Chondrocyte (in vitro differentiated cells): Measurements from ENCODE around the gene NEU3. TPM values are rescaled to one million over a fixed set of nuclear protein-coding genes. Genes with fewer than 3 reads are reported as not detected.

Source experiments
- DNase-seq: peaks from one replicate; pipeline ENCODE4 v3.0.0; 2021; ENCODE audit warnings: mixed read lengths, low spot score
- H3K27ac Mint-ChIP-seq: one replicate; pipeline ENCODE4 v1.8.0; 2021; ENCODE audit warnings: mild to moderate bottlenecking, moderate library complexity, mixed read lengths; ENCODE audit not compliant: unreplicated experiment
- H3K27me3 Mint-ChIP-seq: 2 replicates; pipeline ENCODE4 v1.8.0; 2021; ENCODE audit warnings: low read depth, mixed read lengths
- H3K36me3 Mint-ChIP-seq: 2 replicates; pipeline ENCODE4 v1.8.0; 2021; ENCODE audit warnings: low read depth, mixed read lengths
- H3K4me1 Mint-ChIP-seq: 2 replicates; pipeline ENCODE4 v1.8.0; 2021; ENCODE audit warnings: low read depth, mild to moderate bottlenecking, mixed read lengths
- H3K4me3 Mint-ChIP-seq: one replicate; pipeline ENCODE4 v1.8.0; 2021; ENCODE audit warnings: mild to moderate bottlenecking, moderate library complexity, mixed read lengths; ENCODE audit not compliant: unreplicated experiment
- H3K9me3 Mint-ChIP-seq: 2 replicates; pipeline ENCODE4 v1.8.0; 2021; ENCODE audit warnings: low read depth, mixed read lengths
- CTCF ChIP-seq: fragments of 200-600 bp; sonication (generic); IDR thresholded peaks from 2 replicates; pipeline ENCODE4 v1.5.0; 2021; ENCODE audit warnings: antibody characterized with exemption, mild to moderate bottlenecking, moderate library complexity
- total RNA-seq: library from RNA; stranded (reverse); gene quantifications from 3 replicates; pipeline ENCODE4 v1.2.1, GENCODE V29; 2021

NEU3 gene
- total RNA-seq, 1 donor from 2014 or later = 9.4 TPM

DNA sequence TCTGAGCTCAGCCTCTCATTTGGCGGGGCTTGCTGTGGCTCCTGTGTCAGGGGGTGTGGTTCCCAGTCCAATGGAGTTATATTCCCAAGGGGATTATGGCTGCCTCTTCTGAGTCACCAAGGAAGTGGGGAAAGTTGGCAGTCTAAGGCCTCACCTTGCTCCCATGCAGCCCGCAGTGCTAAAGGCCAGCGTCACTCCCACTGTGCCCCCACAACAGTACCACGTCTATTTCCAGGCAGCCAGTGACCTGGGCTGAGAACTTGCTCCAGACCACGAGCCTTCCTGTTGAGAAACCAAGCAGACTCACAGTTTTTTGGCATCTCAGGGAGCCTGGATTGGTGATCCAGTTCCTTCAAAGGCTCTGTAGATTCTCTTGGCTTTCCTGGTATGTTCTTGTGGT, 62.3 kb downstream of the NEU3 start:
- H3K9me3 Mint-ChIP-seq = peaks cover 28% of the 10 kb centered on the region
- peaks cover 44% of the 10 kb centered on the region for H3K4me1 Mint-ChIP-seq
- no peaks in the 10 kb centered on the region for H3K27me3 Mint-ChIP-seq
- no peak overlapping the region for H3K4me3 Mint-ChIP-seq
- TF ChIP-seq CTCF = no peak
- no peak overlapping the region for H3K27ac Mint-ChIP-seq
- H3K36me3 Mint-ChIP-seq = peaks cover 4% of the 10 kb centered on the region
- DNase-seq = no peak

DNA sequence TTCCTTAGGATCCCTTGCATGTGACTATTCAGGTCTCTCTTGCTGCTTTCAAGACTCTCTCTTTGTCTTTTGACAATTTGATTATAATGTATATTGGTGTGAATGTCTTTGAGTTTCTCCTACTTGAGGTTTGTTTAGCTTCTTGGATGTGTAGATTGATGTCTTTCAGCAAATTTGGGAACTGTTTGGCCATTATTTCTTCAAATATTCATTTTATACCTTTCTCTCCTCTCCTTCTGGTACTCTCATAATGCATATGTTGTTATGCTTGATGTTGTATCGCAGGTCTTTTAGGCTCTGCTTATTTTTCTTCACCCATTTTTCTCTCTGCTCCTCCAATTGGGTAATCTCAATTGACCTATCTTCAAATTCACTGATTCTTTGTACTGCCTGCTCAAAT, 63.7 kb downstream of the NEU3 start:
- no peak overlapping the region for H3K27ac Mint-ChIP-seq
- no peak overlapping the region for H3K4me3 Mint-ChIP-seq
- no peak for DNase-seq
- H3K36me3 Mint-ChIP-seq = peaks cover 4% of the 10 kb centered on the region
- H3K4me1 Mint-ChIP-seq = peaks cover 33% of the 10 kb centered on the region
- H3K9me3 Mint-ChIP-seq = peaks cover 28% of the 10 kb centered on the region
- no peaks in the 10 kb centered on the region for H3K27me3 Mint-ChIP-seq
- no peak for TF ChIP-seq CTCF

DNA sequence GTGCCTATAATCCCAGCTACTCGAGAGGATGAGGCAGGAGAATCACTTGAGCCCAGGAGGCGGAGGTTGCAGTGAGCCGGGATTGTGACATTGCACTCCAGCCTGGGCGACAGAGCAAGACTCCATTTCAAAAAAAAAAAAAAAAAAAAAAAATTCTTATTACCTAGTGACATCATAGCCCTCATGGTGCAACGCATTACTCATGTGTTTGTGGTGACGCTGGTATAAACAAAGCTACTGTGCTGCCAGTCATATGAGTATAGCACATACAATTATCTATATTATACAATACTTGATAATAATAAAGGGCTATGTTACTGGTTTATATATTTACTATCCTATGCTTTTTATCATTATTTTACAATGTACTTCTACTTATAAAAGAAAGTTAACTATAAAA, 66.8 kb downstream of the NEU3 start:
- Mint-ChIP-seq H3K4me3 (no peak overlapping the region), H3K27me3 (peaks cover 6% of the 10 kb centered on the region), H3K4me1 (peaks cover 6% of the 10 kb centered on the region), H3K27ac (no peak overlapping the region), H3K9me3 (peaks cover 20% of the 10 kb centered on the region), H3K36me3 (peaks cover 7% of the 10 kb centered on the region)
- no peak for TF ChIP-seq CTCF
- no peak for DNase-seq

GRCh38 chr11:75056814-75057213, 68.1 kb downstream of the NEU3 start:
- no peak for TF ChIP-seq CTCF
- H3K27me3 Mint-ChIP-seq = peaks cover 6% of the 10 kb centered on the region
- H3K36me3 Mint-ChIP-seq = peaks cover 6% of the 10 kb centered on the region
- peaks cover 5% of the 10 kb centered on the region for H3K4me1 Mint-ChIP-seq
- no peak overlapping the region for H3K4me3 Mint-ChIP-seq
- no peak for DNase-seq
- no peak overlapping the region for H3K27ac Mint-ChIP-seq
- peaks cover 20% of the 10 kb centered on the region for H3K9me3 Mint-ChIP-seq

- H3K4me3 Mint-ChIP-seq = no peak overlapping the region
- peaks cover 3% of the 10 kb centered on the region for H3K36me3 Mint-ChIP-seq
- DNase-seq = no peak
- H3K4me1 Mint-ChIP-seq = peaks cover under 1% of the 10 kb centered on the region
- no peak overlapping the region for H3K27ac Mint-ChIP-seq
- H3K27me3 Mint-ChIP-seq = peaks cover 9% of the 10 kb centered on the region
- H3K9me3 Mint-ChIP-seq = no peaks in the 10 kb centered on the region
- no peak for TF ChIP-seq CTCF
Observed at GRCh38 chr11:75059299-75059698, 70.6 kb downstream of the NEU3 start.
